Measurements from ENCODE around the gene SIRPA. TPM values are rescaled to one million over a fixed set of nuclear protein-coding genes. Genes with fewer than 3 reads are reported as not detected.

Gene SIRPA
- total and polyA plus RNA-seq, 5 donors from 2014 or later, result not detected

- DNase-seq (no peak), ATAC-seq (ENCODE audit: low read depth in 2 of 2) (peak in 1 of 2 donors; percentile 14)
- no peaks in the 10 kb centered on the region for H3K27me3 Mint-ChIP-seq
- peaks cover 0 to 4% (median 0%) of the 10 kb centered on the region in 7 donors for H3K9me3 Mint-ChIP-seq
- Histone ChIP-seq H3K27me3 (ENCODE audit: control insufficient read depth, insufficient read depth, low read length) (no peaks in the 10 kb centered on the region), H3K4me1 (ENCODE audit: control insufficient read depth, insufficient read depth, low read length, poor library complexity, severe bottlenecking) (no peaks in the 10 kb centered on the region), H3K4me3 (ENCODE audit: low read depth, low read length) (no peak overlapping the region), H3K27ac (ENCODE audit: insufficient read depth, low read length, poor library complexity, severe bottlenecking) (no peak overlapping the region), H3K9me3 (ENCODE audit: control insufficient read depth in 2 of 2, low read length in 2 of 2) (no peaks in the 10 kb centered on the region), H3K36me3 (ENCODE audit: control insufficient read depth, insufficient read depth, low read length) (no peaks in the 10 kb centered on the region)
- H3K36me3 Mint-ChIP-seq, result no peaks in the 10 kb centered on the region
- no peak overlapping the region for H3K4me3 Mint-ChIP-seq
- no peaks in the 10 kb centered on the region for H3K4me1 Mint-ChIP-seq
- no peak overlapping the region for H3K27ac Mint-ChIP-seq
These were observed 24.2 kb upstream of the SIRPA start for GRCh38 chr20:1870792-1871550.

DNA sequence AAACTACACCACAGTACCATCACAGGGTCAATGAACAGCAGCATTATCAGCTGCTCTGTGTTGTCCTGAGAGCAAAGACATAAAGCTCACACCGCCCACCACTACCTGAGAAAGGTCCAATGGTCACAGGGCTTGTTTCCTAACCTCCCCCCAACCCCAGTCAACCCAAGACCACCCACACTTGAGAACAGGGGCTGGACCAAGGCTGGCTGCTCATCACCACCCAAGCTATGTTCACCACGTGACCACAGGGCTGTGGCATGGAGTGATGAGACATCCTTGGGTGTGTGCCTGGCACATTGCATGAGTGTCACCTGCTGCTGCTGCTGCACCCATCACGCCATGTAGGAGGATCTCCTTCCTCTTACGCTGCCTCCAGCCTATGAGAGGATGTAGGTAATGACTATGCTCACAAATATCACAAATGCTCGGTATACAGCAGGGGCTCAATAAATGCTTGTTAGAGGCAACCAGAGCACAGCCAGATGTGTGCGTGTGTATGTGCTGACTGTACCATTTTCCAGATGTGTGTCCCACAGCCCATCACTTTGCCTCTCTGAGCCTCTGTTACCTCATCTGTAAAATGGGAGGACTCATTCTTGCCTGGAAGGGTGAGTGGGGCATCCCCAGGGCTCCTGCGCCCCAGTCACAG, 23.3 kb upstream of the SIRPA start:
- ATAC-seq (ENCODE audit: low read depth in 2 of 2), result peak; percentile 39 to 45
- Histone ChIP-seq H3K27ac (ENCODE audit: insufficient read depth, low read length, poor library complexity, severe bottlenecking) (no peak overlapping the region), H3K27me3 (ENCODE audit: control insufficient read depth, insufficient read depth, low read length) (no peaks in the 10 kb centered on the region), H3K4me3 (ENCODE audit: low read depth, low read length) (no peak overlapping the region), H3K4me1 (ENCODE audit: control insufficient read depth, insufficient read depth, low read length, poor library complexity, severe bottlenecking) (no peaks in the 10 kb centered on the region), H3K36me3 (ENCODE audit: control insufficient read depth, insufficient read depth, low read length) (no peaks in the 10 kb centered on the region), H3K9me3 (ENCODE audit: control insufficient read depth in 2 of 2, low read length in 2 of 2) (no peaks in the 10 kb centered on the region)
- Mint-ChIP-seq H3K36me3 (no peaks in the 10 kb centered on the region), H3K4me1 (no peaks in the 10 kb centered on the region), H3K4me3 (no peak overlapping the region), H3K9me3 (peaks cover 0 to 4% (median 0%) of the 10 kb centered on the region in 7 donors), H3K27me3 (no peaks in the 10 kb centered on the region), H3K27ac (no peak overlapping the region)
- no peak for DNase-seq

DNA sequence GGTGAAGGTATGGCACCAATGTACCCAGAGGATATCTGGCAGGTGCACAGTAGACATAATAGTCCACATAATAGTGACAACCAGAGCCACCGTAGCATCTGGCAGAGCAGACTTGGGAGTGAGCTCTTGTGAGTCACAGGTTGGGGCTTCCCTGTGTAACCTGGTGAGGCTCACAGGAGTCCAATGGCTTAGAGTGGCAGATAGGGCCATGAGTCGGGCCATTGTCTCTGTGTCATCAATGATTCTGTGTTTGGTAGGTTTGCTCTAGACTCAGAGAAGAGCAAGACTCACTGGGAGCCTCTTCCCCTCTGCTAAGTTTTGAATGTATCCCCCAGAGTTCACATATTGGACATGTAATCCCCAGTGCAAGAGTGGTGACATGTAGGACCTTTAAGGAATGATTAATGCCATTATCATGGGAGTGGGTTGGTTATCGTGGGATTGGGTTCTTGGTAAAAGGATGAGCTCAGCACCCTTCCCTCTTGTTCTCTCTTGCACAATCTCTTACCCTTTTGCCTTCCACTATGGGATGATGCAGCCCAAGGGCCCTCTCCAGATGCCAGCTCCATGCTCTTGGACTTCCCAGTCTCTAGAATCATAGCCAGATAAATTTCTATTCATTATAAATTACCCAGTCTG, 22.6 kb upstream of the SIRPA start:
- H3K36me3 Mint-ChIP-seq, result no peaks in the 10 kb centered on the region

DNA sequence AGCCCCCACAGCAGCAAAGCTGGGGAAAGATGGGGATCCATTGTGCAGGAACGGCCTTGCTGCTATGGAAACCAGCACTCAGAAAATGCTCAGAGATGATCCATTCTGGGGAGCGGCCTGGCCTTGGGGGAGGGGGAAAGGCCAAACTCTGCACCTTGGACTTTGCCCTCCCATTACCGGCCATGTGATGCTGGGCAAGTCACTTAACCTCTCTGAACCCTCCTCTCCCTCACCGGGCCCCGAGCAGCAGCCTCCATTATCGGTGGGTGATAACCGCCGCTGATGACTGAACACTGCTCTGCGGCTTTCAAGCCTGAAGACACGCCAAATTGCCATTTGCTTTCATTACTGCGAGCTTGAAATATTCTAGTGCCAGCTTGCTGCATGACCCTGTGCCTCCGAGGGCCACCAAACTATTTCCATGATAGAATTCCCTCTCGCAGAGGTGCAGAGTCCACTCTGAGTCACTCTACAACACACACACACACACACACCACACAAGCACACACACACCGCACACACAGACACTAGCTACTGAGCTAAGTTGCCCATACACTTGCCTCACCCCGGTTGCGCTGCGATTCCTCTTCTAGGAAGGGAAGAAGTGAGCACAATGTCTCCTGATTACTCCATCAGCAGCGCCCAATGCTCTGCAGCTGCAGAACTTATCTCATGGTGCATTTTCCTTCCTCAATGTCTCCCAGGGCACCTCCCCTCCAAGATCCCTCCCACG, 20.6 kb upstream of the SIRPA start:
- H3K4me3 Mint-ChIP-seq, result no peak overlapping the region
- Histone ChIP-seq H3K9me3 (ENCODE audit: control insufficient read depth in 2 of 2, low read length in 2 of 2) (no peaks in the 10 kb centered on the region), H3K4me3 (ENCODE audit: low read depth, low read length) (no peak overlapping the region), H3K27ac (ENCODE audit: insufficient read depth, low read length, poor library complexity, severe bottlenecking) (no peak overlapping the region), H3K27me3 (ENCODE audit: control insufficient read depth, insufficient read depth, low read length) (no peaks in the 10 kb centered on the region), H3K36me3 (ENCODE audit: control insufficient read depth, insufficient read depth, low read length) (no peaks in the 10 kb centered on the region), H3K4me1 (ENCODE audit: control insufficient read depth, insufficient read depth, low read length, poor library complexity, severe bottlenecking) (no peaks in the 10 kb centered on the region)
- no peaks in the 10 kb centered on the region for H3K4me1 Mint-ChIP-seq
- no peaks in the 10 kb centered on the region for H3K27me3 Mint-ChIP-seq
- DNase-seq, result no peak
- H3K9me3 Mint-ChIP-seq, result peaks cover 0 to 4% (median 0%) of the 10 kb centered on the region in 7 donors
- no peak overlapping the region for H3K27ac Mint-ChIP-seq
- no peaks in the 10 kb centered on the region for H3K36me3 Mint-ChIP-seq
- ATAC-seq (ENCODE audit: low read depth in 2 of 2), result no peak

More for the DNA sequence above, 22.6 kb upstream of the SIRPA start:
- no peaks in the 10 kb centered on the region for H3K36me3 ChIP-seq (ENCODE audit: control insufficient read depth, insufficient read depth, low read length)
- H3K9me3 ChIP-seq (ENCODE audit: control insufficient read depth in 2 of 2, low read length in 2 of 2), result no peaks in the 10 kb centered on the region
- H3K27me3 ChIP-seq (ENCODE audit: control insufficient read depth, insufficient read depth, low read length), result no peaks in the 10 kb centered on the region
- no peak for DNase-seq
- no peak overlapping the region for H3K27ac ChIP-seq (ENCODE audit: insufficient read depth, low read length, poor library complexity, severe bottlenecking)
- no peaks in the 10 kb centered on the region for H3K4me1 ChIP-seq (ENCODE audit: control insufficient read depth, insufficient read depth, low read length, poor library complexity, severe bottlenecking)
- Mint-ChIP-seq H3K9me3 (peaks cover 0 to 4% (median 0%) of the 10 kb centered on the region in 7 donors), H3K4me3 (no peak overlapping the region), H3K27me3 (no peaks in the 10 kb centered on the region), H3K4me1 (no peaks in the 10 kb centered on the region), H3K27ac (no peak overlapping the region)
- ATAC-seq (ENCODE audit: low read depth in 2 of 2), result no peak
- no peak overlapping the region for H3K4me3 ChIP-seq (ENCODE audit: low read depth, low read length)

GRCh38 chr20:1875183-1875554, 20.0 kb upstream of the SIRPA start:
- no peak overlapping the region for H3K4me3 ChIP-seq (ENCODE audit: low read depth, low read length)
- no peaks in the 10 kb centered on the region for H3K36me3 Mint-ChIP-seq
- H3K27ac Mint-ChIP-seq, result no peak overlapping the region
- peaks cover 0 to 4% (median 0%) of the 10 kb centered on the region in 7 donors for H3K9me3 Mint-ChIP-seq
- no peaks in the 10 kb centered on the region for H3K27me3 Mint-ChIP-seq
- no peak overlapping the region for H3K27ac ChIP-seq (ENCODE audit: insufficient read depth, low read length, poor library complexity, severe bottlenecking)
- no peaks in the 10 kb centered on the region for H3K36me3 ChIP-seq (ENCODE audit: control insufficient read depth, insufficient read depth, low read length)
- no peaks in the 10 kb centered on the region for H3K9me3 ChIP-seq (ENCODE audit: control insufficient read depth in 2 of 2, low read length in 2 of 2)
- no peak for DNase-seq
- no peaks in the 10 kb centered on the region for H3K27me3 ChIP-seq (ENCODE audit: control insufficient read depth, insufficient read depth, low read length)
- H3K4me1 ChIP-seq (ENCODE audit: control insufficient read depth, insufficient read depth, low read length, poor library complexity, severe bottlenecking), result no peaks in the 10 kb centered on the region
- H3K4me1 Mint-ChIP-seq, result no peaks in the 10 kb centered on the region
- no peak overlapping the region for H3K4me3 Mint-ChIP-seq
- ATAC-seq (ENCODE audit: low read depth in 2 of 2), result no peak

DNA sequence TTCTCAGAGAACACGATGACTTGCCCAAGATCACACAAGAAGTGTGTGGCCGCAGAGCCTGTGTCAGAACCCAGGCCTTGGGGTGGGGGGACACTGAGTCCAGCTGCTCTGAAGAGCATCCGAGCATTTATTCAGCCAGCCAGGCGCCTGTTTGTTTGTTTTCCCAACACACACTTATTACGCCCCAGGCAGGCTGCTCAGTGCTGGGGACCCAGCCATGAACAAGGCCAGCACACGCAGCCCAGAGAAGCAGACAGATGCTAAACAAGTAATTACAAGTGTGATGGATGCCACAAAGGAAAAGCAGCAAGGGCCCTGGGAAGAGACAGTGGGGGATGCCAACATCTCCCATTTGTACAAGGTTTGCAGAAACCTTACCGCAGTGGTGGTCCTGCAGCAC, 19.4 kb upstream of the SIRPA start:
- no peaks in the 10 kb centered on the region for H3K27me3 Mint-ChIP-seq
- DNase-seq (no peak), ATAC-seq (ENCODE audit: low read depth in 2 of 2) (no peak)
- Histone ChIP-seq H3K36me3 (ENCODE audit: control insufficient read depth, insufficient read depth, low read length) (no peaks in the 10 kb centered on the region), H3K27ac (ENCODE audit: insufficient read depth, low read length, poor library complexity, severe bottlenecking) (no peak overlapping the region), H3K4me1 (ENCODE audit: control insufficient read depth, insufficient read depth, low read length, poor library complexity, severe bottlenecking) (no peaks in the 10 kb centered on the region), H3K4me3 (ENCODE audit: low read depth, low read length) (no peak overlapping the region), H3K9me3 (ENCODE audit: control insufficient read depth in 2 of 2, low read length in 2 of 2) (no peaks in the 10 kb centered on the region), H3K27me3 (ENCODE audit: control insufficient read depth, insufficient read depth, low read length) (no peaks in the 10 kb centered on the region)
- no peak overlapping the region for H3K4me3 Mint-ChIP-seq
- peaks cover 0 to 4% (median 0%) of the 10 kb centered on the region in 7 donors for H3K9me3 Mint-ChIP-seq
- H3K4me1 Mint-ChIP-seq, result no peaks in the 10 kb centered on the region
- H3K36me3 Mint-ChIP-seq, result no peaks in the 10 kb centered on the region
- H3K27ac Mint-ChIP-seq, result no peak overlapping the region

DNA sequence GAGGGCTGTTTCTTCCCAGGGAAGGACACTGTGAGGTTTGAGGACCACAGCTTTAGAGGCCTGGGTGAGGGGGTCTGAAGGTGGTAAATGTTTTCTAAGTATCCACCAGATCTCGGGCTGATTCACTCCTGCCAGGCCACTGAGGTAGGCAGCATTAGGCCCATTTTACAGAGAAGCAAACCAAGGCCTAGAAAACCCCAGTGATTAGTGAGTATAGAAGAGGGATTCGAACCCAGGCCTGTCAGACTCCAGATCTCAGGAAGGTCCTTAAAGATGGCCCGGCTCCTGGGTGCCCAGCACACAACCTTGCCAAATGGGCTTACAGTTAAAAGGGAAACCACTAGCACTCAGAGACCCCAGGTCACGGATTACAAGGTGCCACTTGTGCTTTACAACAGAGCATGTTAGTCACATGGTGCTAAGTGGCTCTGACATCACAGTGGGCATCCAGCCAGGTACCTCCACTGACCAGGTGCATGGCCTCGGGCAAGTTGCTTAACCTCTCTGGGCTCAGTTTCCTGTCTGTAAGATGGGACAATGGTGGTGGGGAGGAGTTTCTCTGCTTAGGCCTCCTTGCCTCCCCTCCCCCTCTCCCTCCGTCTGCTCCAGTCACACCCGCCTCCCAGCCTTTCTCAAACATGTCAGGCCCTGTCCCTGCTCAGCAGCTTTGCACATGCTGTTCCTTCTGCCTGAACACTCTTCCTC, 18.8 kb upstream of the SIRPA start:
- no peak overlapping the region for H3K27ac ChIP-seq (ENCODE audit: insufficient read depth, low read length, poor library complexity, severe bottlenecking)
- H3K4me3 Mint-ChIP-seq, result no peak overlapping the region
- no peaks in the 10 kb centered on the region for H3K4me1 Mint-ChIP-seq

More for the DNA sequence above, 18.8 kb upstream of the SIRPA start:
- DNase-seq (peak in 1 of 3 donors; percentile 11), ATAC-seq (ENCODE audit: low read depth in 2 of 2) (no peak)
- Mint-ChIP-seq H3K36me3 (no peaks in the 10 kb centered on the region), H3K27ac (no peak overlapping the region), H3K9me3 (peaks cover 0 to 4% (median 0%) of the 10 kb centered on the region in 7 donors), H3K27me3 (no peaks in the 10 kb centered on the region)
- no peaks in the 10 kb centered on the region for H3K4me1 ChIP-seq (ENCODE audit: control insufficient read depth, insufficient read depth, low read length, poor library complexity, severe bottlenecking)
- H3K9me3 ChIP-seq (ENCODE audit: control insufficient read depth in 2 of 2, low read length in 2 of 2), result no peaks in the 10 kb centered on the region
- H3K36me3 ChIP-seq (ENCODE audit: control insufficient read depth, insufficient read depth, low read length), result no peaks in the 10 kb centered on the region
- no peaks in the 10 kb centered on the region for H3K27me3 ChIP-seq (ENCODE audit: control insufficient read depth, insufficient read depth, low read length)
- no peak overlapping the region for H3K4me3 ChIP-seq (ENCODE audit: low read depth, low read length)

All from CD4-positive, CD25-positive, alpha-beta regulatory T cell (primary cell).